Measurements from ENCODE around the gene PRSS33.

The PRSS33 gene

GRCh38 chr16:2828521-2828840 is 41.1 kb upstream of the PRSS33 start:
- no peak overlapping the region for H3K9ac ChIP-seq (ENCODE audit: low read depth in 1 of 2, low read length in 2 of 2)
- no peak overlapping the region for H3K4me3 ChIP-seq (ENCODE audit: low read length in 2 of 2)
- H3K36me3 ChIP-seq (ENCODE audit: control insufficient read depth in 2 of 2, insufficient read depth in 2 of 2, low read length in 2 of 2): no peaks in the 10 kb centered on the region
- peaks cover 8 to 16% of the 10 kb centered on the region in 2 donors for H3K4me1 ChIP-seq (ENCODE audit: control insufficient read depth in 2 of 2, insufficient read depth in 2 of 2, low read length in 2 of 2)
- H3K27ac ChIP-seq (ENCODE audit: low read depth in 2 of 2, low read length in 2 of 2): no peak overlapping the region
- H3K27me3 ChIP-seq (ENCODE audit: control insufficient read depth in 2 of 2, insufficient read depth in 2 of 2, low read length in 2 of 2): no peaks in the 10 kb centered on the region
- H3K9me3 ChIP-seq (ENCODE audit: control insufficient read depth in 2 of 2, low read length in 2 of 2): no peaks in the 10 kb centered on the region

DNA sequence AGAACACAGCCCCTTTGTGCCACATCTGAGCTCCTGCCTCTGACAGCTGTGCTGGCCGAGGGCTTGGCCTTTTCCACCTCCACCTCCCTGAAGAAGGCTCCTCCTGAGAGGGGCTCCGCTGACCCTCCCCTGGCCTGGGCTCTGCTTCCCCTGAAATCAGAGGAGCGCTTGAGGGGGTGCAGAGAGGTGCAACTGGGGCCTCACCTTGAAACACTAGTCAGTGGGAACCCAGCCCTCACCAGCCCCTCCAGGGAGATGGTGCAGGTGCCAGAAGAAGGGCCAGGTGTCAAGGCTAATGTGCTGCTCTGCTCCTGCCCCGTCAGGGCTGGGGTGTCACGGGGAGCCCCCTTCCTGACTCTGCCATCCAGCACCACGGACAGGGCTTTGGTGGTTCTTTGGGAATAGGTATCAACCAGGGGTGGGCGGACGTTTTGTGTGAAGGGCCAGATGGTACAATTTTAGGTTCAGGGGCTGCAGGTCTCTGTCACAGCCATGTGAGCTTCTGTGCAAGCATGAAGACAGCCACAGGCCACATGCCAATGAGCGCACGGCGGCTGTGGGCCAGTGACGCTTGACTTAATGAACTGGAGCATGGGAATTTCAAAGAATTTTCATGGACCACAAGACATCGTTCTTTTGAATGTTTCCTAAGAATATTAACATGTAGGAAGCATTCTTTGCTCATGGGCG is 40.6 kb upstream of the PRSS33 start:
- H3K27me3 ChIP-seq (ENCODE audit: control insufficient read depth in 2 of 2, insufficient read depth in 2 of 2, low read length in 2 of 2): no peaks in the 10 kb centered on the region
- H3K4me1 ChIP-seq (ENCODE audit: control insufficient read depth in 2 of 2, insufficient read depth in 2 of 2, low read length in 2 of 2): peaks cover 8 to 19% of the 10 kb centered on the region in 2 donors
- H3K36me3 ChIP-seq (ENCODE audit: control insufficient read depth in 2 of 2, insufficient read depth in 2 of 2, low read length in 2 of 2): no peaks in the 10 kb centered on the region
- H3K9me3 ChIP-seq (ENCODE audit: control insufficient read depth in 2 of 2, low read length in 2 of 2): no peaks in the 10 kb centered on the region
- H3K27ac ChIP-seq (ENCODE audit: low read depth in 2 of 2, low read length in 2 of 2): no peak overlapping the region
- no peak overlapping the region for H3K4me3 ChIP-seq (ENCODE audit: low read length in 2 of 2)
- no peak overlapping the region for H3K9ac ChIP-seq (ENCODE audit: low read depth in 1 of 2, low read length in 2 of 2)

DNA sequence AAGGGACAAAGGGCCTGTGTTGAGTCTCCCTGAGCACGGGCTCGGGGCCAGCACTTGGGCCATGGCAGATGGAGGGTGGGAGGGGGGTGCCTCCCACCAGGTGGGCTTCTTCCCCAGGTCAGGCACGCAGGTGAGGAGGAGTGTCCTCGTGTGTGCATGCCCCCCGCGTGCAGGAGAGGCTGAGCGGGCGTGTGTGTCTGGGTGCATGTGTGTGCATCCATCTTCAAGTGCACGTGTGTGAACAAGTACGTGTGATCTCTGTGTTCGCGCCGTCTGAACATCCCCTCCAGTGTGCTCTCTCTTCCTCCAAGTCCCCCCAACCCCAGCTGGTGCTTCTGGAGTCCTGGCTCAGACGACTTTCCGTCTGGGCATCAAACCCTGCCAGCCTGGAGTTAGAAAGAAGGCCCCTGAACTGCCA is 40.0 kb upstream of the PRSS33 start:
- H3K9ac ChIP-seq (ENCODE audit: low read depth in 1 of 2, low read length in 2 of 2): no peak overlapping the region
- H3K27ac ChIP-seq (ENCODE audit: low read depth in 2 of 2, low read length in 2 of 2): no peak overlapping the region
- H3K4me1 ChIP-seq (ENCODE audit: control insufficient read depth in 2 of 2, insufficient read depth in 2 of 2, low read length in 2 of 2): peaks cover 8 to 19% of the 10 kb centered on the region in 2 donors
- no peaks in the 10 kb centered on the region for H3K36me3 ChIP-seq (ENCODE audit: control insufficient read depth in 2 of 2, insufficient read depth in 2 of 2, low read length in 2 of 2)
- no peaks in the 10 kb centered on the region for H3K27me3 ChIP-seq (ENCODE audit: control insufficient read depth in 2 of 2, insufficient read depth in 2 of 2, low read length in 2 of 2)
- no peaks in the 10 kb centered on the region for H3K9me3 ChIP-seq (ENCODE audit: control insufficient read depth in 2 of 2, low read length in 2 of 2)
- no peak overlapping the region for H3K4me3 ChIP-seq (ENCODE audit: low read length in 2 of 2)

- H3K9me3 ChIP-seq (ENCODE audit: control insufficient read depth in 2 of 2, low read length in 2 of 2): no peaks in the 10 kb centered on the region
- H3K27ac ChIP-seq (ENCODE audit: low read depth in 2 of 2, low read length in 2 of 2): no peak overlapping the region
- peaks cover 8 to 19% of the 10 kb centered on the region in 2 donors for H3K4me1 ChIP-seq (ENCODE audit: control insufficient read depth in 2 of 2, insufficient read depth in 2 of 2, low read length in 2 of 2)
- H3K4me3 ChIP-seq (ENCODE audit: low read length in 2 of 2): no peak overlapping the region
- H3K36me3 ChIP-seq (ENCODE audit: control insufficient read depth in 2 of 2, insufficient read depth in 2 of 2, low read length in 2 of 2): no peaks in the 10 kb centered on the region
- no peaks in the 10 kb centered on the region for H3K27me3 ChIP-seq (ENCODE audit: control insufficient read depth in 2 of 2, insufficient read depth in 2 of 2, low read length in 2 of 2)
- no peak overlapping the region for H3K9ac ChIP-seq (ENCODE audit: low read depth in 1 of 2, low read length in 2 of 2)
Measured at GRCh38 chr16:2826591-2827373, 39.4 kb upstream of the PRSS33 start.

DNA sequence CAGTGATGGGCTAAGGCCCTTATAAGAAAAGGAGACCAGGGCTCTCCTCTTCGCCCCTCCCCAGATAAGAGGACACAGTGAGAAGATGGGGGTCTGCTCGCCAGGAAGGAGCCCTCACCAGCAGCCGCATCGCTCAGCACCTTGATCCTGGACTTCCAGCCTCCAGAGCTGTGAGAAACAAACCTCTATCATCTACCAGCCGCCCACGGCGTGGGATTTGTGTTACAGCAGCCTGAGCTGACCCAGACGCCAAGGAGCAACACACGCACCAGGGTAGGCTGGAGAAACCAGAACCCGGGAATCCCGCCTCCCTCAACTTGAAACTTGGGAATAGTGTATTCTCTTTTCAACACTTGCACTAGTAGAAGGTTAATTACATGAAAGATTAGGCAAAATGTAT is 38.5 kb upstream of the PRSS33 start:
- Histone ChIP-seq H3K9ac (ENCODE audit: low read depth in 1 of 2, low read length in 2 of 2) (no peak overlapping the region), H3K27ac (ENCODE audit: low read depth in 2 of 2, low read length in 2 of 2) (no peak overlapping the region), H3K4me3 (ENCODE audit: low read length in 2 of 2) (no peak overlapping the region), H3K9me3 (ENCODE audit: control insufficient read depth in 2 of 2, low read length in 2 of 2) (no peaks in the 10 kb centered on the region), H3K4me1 (ENCODE audit: control insufficient read depth in 2 of 2, insufficient read depth in 2 of 2, low read length in 2 of 2) (peaks cover 8 to 17% of the 10 kb centered on the region in 2 donors), H3K36me3 (ENCODE audit: control insufficient read depth in 2 of 2, insufficient read depth in 2 of 2, low read length in 2 of 2) (no peaks in the 10 kb centered on the region), H3K27me3 (ENCODE audit: control insufficient read depth in 2 of 2, insufficient read depth in 2 of 2, low read length in 2 of 2) (no peaks in the 10 kb centered on the region)

GRCh38 chr16:2825049-2825742 is 37.8 kb upstream of the PRSS33 start:
- peaks cover 6 to 11% of the 10 kb centered on the region in 2 donors for H3K4me1 ChIP-seq (ENCODE audit: control insufficient read depth in 2 of 2, insufficient read depth in 2 of 2, low read length in 2 of 2)
- H3K9ac ChIP-seq (ENCODE audit: low read depth in 1 of 2, low read length in 2 of 2): no peak overlapping the region
- H3K27ac ChIP-seq (ENCODE audit: low read depth in 2 of 2, low read length in 2 of 2): no peak overlapping the region
- H3K4me3 ChIP-seq (ENCODE audit: low read length in 2 of 2): no peak overlapping the region
- no peaks in the 10 kb centered on the region for H3K27me3 ChIP-seq (ENCODE audit: control insufficient read depth in 2 of 2, insufficient read depth in 2 of 2, low read length in 2 of 2)
- no peaks in the 10 kb centered on the region for H3K9me3 ChIP-seq (ENCODE audit: control insufficient read depth in 2 of 2, low read length in 2 of 2)
- no peaks in the 10 kb centered on the region for H3K36me3 ChIP-seq (ENCODE audit: control insufficient read depth in 2 of 2, insufficient read depth in 2 of 2, low read length in 2 of 2)

- Histone ChIP-seq H3K27ac (ENCODE audit: low read depth in 2 of 2, low read length in 2 of 2) (no peak overlapping the region), H3K9me3 (ENCODE audit: control insufficient read depth in 2 of 2, low read length in 2 of 2) (no peaks in the 10 kb centered on the region), H3K36me3 (ENCODE audit: control insufficient read depth in 2 of 2, insufficient read depth in 2 of 2, low read length in 2 of 2) (no peaks in the 10 kb centered on the region), H3K4me1 (ENCODE audit: control insufficient read depth in 2 of 2, insufficient read depth in 2 of 2, low read length in 2 of 2) (peaks cover under 1 to 8% of the 10 kb centered on the region in 2 donors), H3K27me3 (ENCODE audit: control insufficient read depth in 2 of 2, insufficient read depth in 2 of 2, low read length in 2 of 2) (no peaks in the 10 kb centered on the region), H3K4me3 (ENCODE audit: low read length in 2 of 2) (no peak overlapping the region), H3K9ac (ENCODE audit: low read depth in 1 of 2, low read length in 2 of 2) (no peak overlapping the region)
Measured at GRCh38 chr16:2824626-2825025, 37.3 kb upstream of the PRSS33 start.

GRCh38 chr16:2822496-2822895 is 35.1 kb upstream of the PRSS33 start:
- H3K4me3 ChIP-seq (ENCODE audit: low read length in 2 of 2): no peak overlapping the region
- no peak overlapping the region for H3K9ac ChIP-seq (ENCODE audit: low read depth in 1 of 2, low read length in 2 of 2)
- no peaks in the 10 kb centered on the region for H3K36me3 ChIP-seq (ENCODE audit: control insufficient read depth in 2 of 2, insufficient read depth in 2 of 2, low read length in 2 of 2)
- no peak overlapping the region for H3K27ac ChIP-seq (ENCODE audit: low read depth in 2 of 2, low read length in 2 of 2)
- no peaks in the 10 kb centered on the region for H3K27me3 ChIP-seq (ENCODE audit: control insufficient read depth in 2 of 2, insufficient read depth in 2 of 2, low read length in 2 of 2)
- H3K4me1 ChIP-seq (ENCODE audit: control insufficient read depth in 2 of 2, insufficient read depth in 2 of 2, low read length in 2 of 2): peaks cover 0 to 2% of the 10 kb centered on the region in 2 donors
- H3K9me3 ChIP-seq (ENCODE audit: control insufficient read depth in 2 of 2, low read length in 2 of 2): no peaks in the 10 kb centered on the region

DNA sequence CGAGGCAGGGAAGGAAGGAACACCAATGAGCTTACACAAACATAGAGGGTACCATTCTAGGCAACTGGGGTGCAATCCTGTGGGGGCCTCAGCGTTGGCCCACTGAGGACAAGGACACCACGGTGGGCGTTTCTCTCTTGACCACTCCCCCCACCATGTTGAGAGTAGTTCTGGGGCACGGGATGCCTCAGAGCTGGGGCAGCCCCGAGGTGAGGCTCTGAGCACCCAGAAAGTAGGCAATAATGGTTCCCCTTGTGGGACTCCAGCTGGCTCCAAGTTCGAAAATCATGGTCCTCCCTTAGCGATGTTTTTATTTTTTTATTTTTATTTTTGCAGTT is 34.8 kb upstream of the PRSS33 start:
- no peak overlapping the region for H3K9ac ChIP-seq (ENCODE audit: low read depth in 1 of 2, low read length in 2 of 2)
- H3K9me3 ChIP-seq (ENCODE audit: control insufficient read depth in 2 of 2, low read length in 2 of 2): no peaks in the 10 kb centered on the region
- no peak overlapping the region for H3K4me3 ChIP-seq (ENCODE audit: low read length in 2 of 2)
- no peaks in the 10 kb centered on the region for H3K27me3 ChIP-seq (ENCODE audit: control insufficient read depth in 2 of 2, insufficient read depth in 2 of 2, low read length in 2 of 2)
- no peak overlapping the region for H3K27ac ChIP-seq (ENCODE audit: low read depth in 2 of 2, low read length in 2 of 2)
- peaks cover 0 to 2% of the 10 kb centered on the region in 2 donors for H3K4me1 ChIP-seq (ENCODE audit: control insufficient read depth in 2 of 2, insufficient read depth in 2 of 2, low read length in 2 of 2)
- H3K36me3 ChIP-seq (ENCODE audit: control insufficient read depth in 2 of 2, insufficient read depth in 2 of 2, low read length in 2 of 2): no peaks in the 10 kb centered on the region

- Histone ChIP-seq H3K9ac (ENCODE audit: low read depth in 1 of 2, low read length in 2 of 2) (no peak overlapping the region), H3K27me3 (ENCODE audit: control insufficient read depth in 2 of 2, insufficient read depth in 2 of 2, low read length in 2 of 2) (no peaks in the 10 kb centered on the region), H3K4me3 (ENCODE audit: low read length in 2 of 2) (no peak overlapping the region), H3K9me3 (ENCODE audit: control insufficient read depth in 2 of 2, low read length in 2 of 2) (no peaks in the 10 kb centered on the region), H3K27ac (ENCODE audit: low read depth in 2 of 2, low read length in 2 of 2) (no peak overlapping the region), H3K4me1 (ENCODE audit: control insufficient read depth in 2 of 2, insufficient read depth in 2 of 2, low read length in 2 of 2) (peaks cover 0 to 2% of the 10 kb centered on the region in 2 donors), H3K36me3 (ENCODE audit: control insufficient read depth in 2 of 2, insufficient read depth in 2 of 2, low read length in 2 of 2) (no peaks in the 10 kb centered on the region)
Measured at GRCh38 chr16:2821487-2822157, 34.3 kb upstream of the PRSS33 start.

All from mucosa of rectum (tissue), 2 donors.